CD4-positive, alpha-beta memory T cell (primary cell): Measurements from ENCODE around the gene EML2. TPM values are rescaled to one million over a fixed set of nuclear protein-coding genes. Genes with fewer than 3 reads are reported as not detected.
A peak's percentile ranks its signal among the peaks of the same experiment; 100 is the strongest.

Experiments used
- CTCF ChIA-PET: fragments of 350-600 bp; sonication (Branson Sonifier 250); formaldehyde crosslinking; loops from one replicate; lab custom pipeline; 2021; ENCODE audit warnings: inconsistent platforms; ENCODE audit not compliant: partially characterized antibody; lab: Charles Lee
- POLR2A ChIA-PET: fragments of 350-600 bp; sonication (Branson Sonifier 250); formaldehyde crosslinking; loops from one replicate; lab custom pipeline; 2021; ENCODE audit not compliant: partially characterized antibody; lab: Charles Lee
- DNase-seq, 5 donors: peaks; one replicate each; pipeline versions ENCODE4 v3.0.0 to v3.0.0-alpha.2; 2020 to 2022; ENCODE audit warnings: mixed read lengths in 1 of 5
- H3K27ac ChIP-seq: one replicate; pipeline ENCODE4 v1.7.0; 2013; ENCODE audit warnings: low read depth, low read length
- H3K27me3 ChIP-seq: 2 replicates; pipeline ENCODE4 v1.7.0; 2013; ENCODE audit warnings: mild to moderate bottlenecking, low read length, moderate library complexity; ENCODE audit not compliant: insufficient read depth
- H3K36me3 ChIP-seq: 2 replicates; pipeline ENCODE4 v1.7.0; 2013; ENCODE audit warnings: mild to moderate bottlenecking, low read length, moderate library complexity; ENCODE audit not compliant: insufficient read depth
- H3K4me1 ChIP-seq: 2 replicates; pipeline ENCODE4 v1.7.0; 2013; ENCODE audit warnings: mild to moderate bottlenecking, low read length, moderate library complexity; ENCODE audit not compliant: insufficient read depth
- H3K4me3 ChIP-seq, 2 donors: one replicate each; pipeline ENCODE4 v1.7.0; 2013; ENCODE audit warnings: low read length in 2 of 2, mild to moderate bottlenecking in 1 of 2
- H3K9me3 ChIP-seq, 2 donors: one replicate each; pipeline ENCODE4 v1.7.0; 2013; ENCODE audit warnings: low read length in 2 of 2, control low read depth in 1 of 2; ENCODE audit not compliant: control insufficient read depth in 1 of 2
- H3K27ac Mint-ChIP-seq, 7 donors: one replicate each; pipeline ENCODE4 v1.8.0; 2020 to 2021; ENCODE audit warnings: mixed read lengths in 7 of 7, mild to moderate bottlenecking in 6 of 7, inconsistent platforms in 3 of 7, moderate library complexity in 3 of 7
- H3K27me3 Mint-ChIP-seq, 2 donors: one replicate each; pipeline ENCODE4 v1.8.0; 2020 to 2021; ENCODE audit warnings: mixed read lengths in 2 of 2
- H3K36me3 Mint-ChIP-seq, 2 donors: one replicate each; pipeline ENCODE4 v1.8.0; 2020 to 2021; ENCODE audit warnings: mixed read lengths in 2 of 2, inconsistent platforms in 1 of 2, mild to moderate bottlenecking in 1 of 2
- H3K4me1 Mint-ChIP-seq, 4 donors: one replicate each; pipeline ENCODE4 v1.8.0; 2020 to 2021; ENCODE audit warnings: mixed read lengths in 4 of 4, mild to moderate bottlenecking in 1 of 4
- H3K4me3 Mint-ChIP-seq, 8 donors: one replicate each; pipeline ENCODE4 v1.8.0; 2020 to 2021; ENCODE audit warnings: mixed read lengths in 8 of 8, mild to moderate bottlenecking in 7 of 8, moderate library complexity in 6 of 8, inconsistent platforms in 3 of 8
- H3K9me3 Mint-ChIP-seq, 8 donors: one replicate each; pipeline ENCODE4 v1.8.0; 2020 to 2021; ENCODE audit warnings: mixed read lengths in 8 of 8, mild to moderate bottlenecking in 5 of 8, inconsistent platforms in 3 of 8, moderate library complexity in 1 of 8
- intact Hi-C: fragments of 100-400 bp; cut with micrococcal nuclease; formaldehyde crosslinking; loops from one replicate; pipeline ENCODE4 v1.15.1; 2023
- polyA plus RNA-seq, 2 donors: library from polyadenylated mRNA; unstranded; fragments of 300-500 nt; fragmentation: Illumina TruSeq; gene quantifications; one replicate each; pipeline ENCODE4 v1.2.3, GENCODE V29; 2021
- total RNA-seq, 2 experiments: library from RNA; stranded (reverse); gene quantifications; one replicate each; pipeline ENCODE4 v1.2.3, GENCODE V29; 2021

EML2 gene
- total and polyA plus RNA-seq, 4 experiments from 2014 or later: 11.0 to 78.0 (median 48.8) TPM

DNA sequence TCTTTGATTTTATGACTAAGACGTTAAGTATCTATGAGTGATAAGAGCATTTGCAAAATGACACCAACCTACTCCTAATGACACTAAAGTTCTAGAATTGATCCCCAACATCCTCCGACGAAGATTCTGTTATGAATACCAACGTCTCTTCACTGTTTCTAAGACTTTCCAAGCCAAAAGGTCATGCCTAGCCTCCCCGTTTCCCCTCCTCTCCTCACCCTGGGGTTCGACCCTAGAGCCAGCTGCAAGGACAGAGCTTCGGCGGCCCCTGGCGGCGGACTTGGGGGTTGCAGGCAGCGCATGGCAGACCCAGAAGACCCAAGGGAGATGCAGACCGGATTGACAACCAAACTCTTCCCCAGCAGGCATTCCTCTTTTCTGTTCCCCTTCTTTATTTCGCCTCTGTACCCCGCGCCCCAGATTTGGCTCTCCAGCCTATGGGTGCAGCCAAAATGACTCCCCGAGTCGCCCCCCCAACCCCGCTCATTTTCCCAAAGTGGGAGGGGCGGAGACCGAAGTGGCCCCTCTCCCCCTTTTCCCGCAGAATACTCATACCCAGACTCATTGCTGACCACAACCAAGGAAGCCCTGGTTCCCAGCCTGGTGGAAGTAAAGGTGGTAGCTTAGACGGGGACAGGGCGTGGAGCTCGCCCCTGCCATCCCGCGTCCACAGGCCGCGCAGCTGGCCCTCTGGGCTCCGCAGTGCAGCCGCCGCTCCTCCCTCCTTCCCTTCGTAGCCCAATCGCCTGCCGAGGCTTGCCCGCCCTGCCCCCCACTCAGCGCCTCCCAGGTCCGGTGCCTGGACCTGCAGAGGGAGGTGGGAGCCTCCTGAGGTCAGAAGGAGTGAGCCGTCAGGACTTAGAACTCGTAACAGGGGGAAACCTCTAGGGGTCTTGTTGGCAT lies 4.1 kb upstream of the EML2 start:
- Mint-ChIP-seq H3K4me1 (peaks cover 28 to 57% (median 41%) of the 10 kb centered on the region in 4 donors), H3K36me3 (peaks cover 0 to 6% of the 10 kb centered on the region in 2 donors), H3K27me3 (no peaks in the 10 kb centered on the region), H3K27ac (peak overlapping the region; percentile 91 to 98 (median 93)), H3K9me3 (no peaks in the 10 kb centered on the region), H3K4me3 (peak overlapping the region; percentile 77 to 92 (median 82))
- peaks cover 63% of the 10 kb centered on the region for H3K4me1 ChIP-seq
- ChIA-PET POLR2A (interaction anchor here (0.6 to 3.1 kb wide), 14 partner anchors 23 to 1340 kb away, joined by 3 to 29 read pairs (median 6); partner anchors contain the start of genes QPCTL, RTN2 and SNRPD2), CTCF (interaction anchor here (0.7 to 4.4 kb wide), 23 partner anchors 9 to 690 kb away, joined by 3 to 121 read pairs (median 5); partner anchors contain the start of genes QPCTL and SNRPD2)
- no peaks in the 10 kb centered on the region for H3K36me3 ChIP-seq
- H3K27me3 ChIP-seq: no peaks in the 10 kb centered on the region
- H3K9me3 ChIP-seq: no peaks in the 10 kb centered on the region
- H3K27ac ChIP-seq: peak overlapping the region; percentile 98
- DNase-seq: peak; percentile 87 to 92 (median 89)
- intact Hi-C loops: loop anchor here (1.0 to 2.0 kb wide), 7 partner anchors 26 to 216 kb away; partner anchors contain the start of genes GIPR, RTN2 and SIX5
- H3K4me3 ChIP-seq: no peak overlapping the region

DNA sequence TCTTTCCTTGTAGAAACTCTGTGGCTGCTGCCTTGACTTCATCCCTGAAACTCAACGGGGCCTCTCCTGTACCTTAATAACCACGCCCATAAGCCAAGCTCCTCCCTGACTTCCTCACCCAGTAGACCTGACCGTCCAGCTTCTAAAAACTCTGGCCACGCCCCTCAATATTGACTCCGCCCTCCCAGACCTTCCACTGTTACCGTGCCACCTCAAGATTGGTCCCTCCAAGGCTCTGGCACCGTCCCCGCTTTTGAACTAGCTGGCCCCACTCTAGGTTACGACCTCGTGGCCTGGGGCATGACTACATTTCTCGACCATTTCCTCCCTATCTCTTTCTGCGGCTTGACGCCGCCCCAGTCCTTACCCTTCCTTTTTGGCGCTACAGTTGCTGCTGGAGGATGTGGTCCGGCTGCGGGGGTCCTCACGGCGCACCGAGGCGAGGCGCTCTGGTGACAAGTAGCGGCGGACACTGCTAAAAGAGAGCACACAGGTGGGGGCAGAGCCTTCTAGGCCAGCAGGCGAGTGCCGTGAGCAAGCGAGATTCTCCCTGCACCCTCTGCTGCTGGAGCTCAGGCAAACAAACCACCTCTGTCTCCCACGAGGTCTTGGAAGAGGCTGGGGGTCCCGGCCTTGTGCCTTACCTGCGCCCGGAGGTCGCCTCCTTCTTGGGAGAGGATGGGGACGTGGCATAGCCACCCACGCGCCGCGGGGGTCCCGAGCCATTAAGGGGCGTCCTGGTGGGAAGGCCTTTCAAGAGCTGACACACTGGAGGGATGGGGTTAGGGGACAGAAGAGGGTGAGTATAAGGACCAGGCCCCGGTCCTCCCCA lies 2.3 kb upstream of the EML2 start:
- no peaks in the 10 kb centered on the region for H3K27me3 Mint-ChIP-seq
- Histone ChIP-seq H3K27ac (peak overlapping the region; percentile 98), H3K4me3 (peak overlapping the region; percentile 3 to 64), H3K27me3 (no peaks in the 10 kb centered on the region), H3K4me1 (peaks cover 66% of the 10 kb centered on the region), H3K36me3 (no peaks in the 10 kb centered on the region), H3K9me3 (no peaks in the 10 kb centered on the region)
- CTCF ChIA-PET: interaction anchor here (0.6 to 4.4 kb wide), 35 partner anchors 8 to 234 kb away, joined by 3 to 121 read pairs (median 5); partner anchors contain the start of genes ERCC1, OPA3, QPCTL and SNRPD2
- POLR2A ChIA-PET: interaction anchor here (0.6 to 3.1 kb wide), 36 partner anchors 10 to 262 kb away, joined by 3 to 29 read pairs (median 4); partner anchors contain the start of genes FOSB, GIPR, MYPOP and OPA3
- intact Hi-C loops: loop anchor here (1.0 to 2.0 kb wide), 8 partner anchors 27 to 215 kb away; partner anchors contain the start of genes GIPR, OPA3, QPCTL and RTN2
- H3K27ac Mint-ChIP-seq: peak overlapping the region; percentile 93 to 98 (median 97)
- peaks cover 0 to 6% of the 10 kb centered on the region in 2 donors for H3K36me3 Mint-ChIP-seq
- DNase-seq: peak; percentile 40 to 77 (median 44)
- peaks cover 28 to 60% (median 40%) of the 10 kb centered on the region in 4 donors for H3K4me1 Mint-ChIP-seq
- H3K4me3 Mint-ChIP-seq: peak overlapping the region; percentile 86 to 93 (median 91)
- H3K9me3 Mint-ChIP-seq: no peaks in the 10 kb centered on the region

DNA sequence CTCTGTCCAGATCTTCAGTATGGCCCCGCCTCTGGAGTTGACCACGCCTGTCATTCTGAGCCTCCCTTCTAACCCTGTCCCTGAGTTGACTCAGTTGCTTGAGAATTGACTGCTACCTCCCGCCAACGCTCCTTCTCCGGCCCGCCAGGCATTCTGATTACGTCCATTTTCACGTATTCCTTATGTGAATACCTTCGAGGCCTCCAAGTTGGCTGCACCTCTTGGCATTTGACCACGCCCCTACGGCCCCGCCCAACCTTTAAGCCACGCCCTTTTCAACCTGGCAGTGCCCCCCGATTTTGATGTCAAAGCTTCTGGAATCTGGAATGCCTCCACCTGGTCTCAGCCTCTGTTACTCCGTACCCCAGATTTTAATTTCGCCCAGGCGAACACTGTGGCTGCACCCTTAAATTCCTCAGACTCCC lies 1.7 kb upstream of the EML2 start:
- intact Hi-C loops: loop anchor here (1.0 kb wide), 1 partner anchor 57 kb away; the partner anchor contains the start of gene OPA3
- ChIA-PET CTCF (interaction anchor here (0.6 to 4.4 kb wide), 10 partner anchors 26 to 155 kb away, joined by 3 to 121 read pairs (median 10); partner anchors contain the start of genes OPA3, QPCTL and SNRPD2), POLR2A (interaction anchor here (1.3 to 3.1 kb wide), 11 partner anchors 11 to 262 kb away, joined by 3 to 29 read pairs (median 8); partner anchors contain the start of genes FOSB, MYPOP and OPA3)
- DNase-seq: peak in 1 of 5 donors; percentile 16
- Histone ChIP-seq H3K36me3 (no peaks in the 10 kb centered on the region), H3K27me3 (no peaks in the 10 kb centered on the region), H3K4me3 (peak overlapping the region in 1 of 2 donors; percentile 64), H3K27ac (peak overlapping the region; percentile 98), H3K4me1 (peaks cover 60% of the 10 kb centered on the region), H3K9me3 (no peaks in the 10 kb centered on the region)
- Mint-ChIP-seq H3K27me3 (no peaks in the 10 kb centered on the region), H3K27ac (peak overlapping the region; percentile 93 to 98 (median 97)), H3K9me3 (no peaks in the 10 kb centered on the region), H3K36me3 (peaks cover 0 to 6% of the 10 kb centered on the region in 2 donors), H3K4me3 (peak overlapping the region; percentile 86 to 93 (median 91)), H3K4me1 (peaks cover 23 to 53% (median 34%) of the 10 kb centered on the region in 4 donors)

DNA sequence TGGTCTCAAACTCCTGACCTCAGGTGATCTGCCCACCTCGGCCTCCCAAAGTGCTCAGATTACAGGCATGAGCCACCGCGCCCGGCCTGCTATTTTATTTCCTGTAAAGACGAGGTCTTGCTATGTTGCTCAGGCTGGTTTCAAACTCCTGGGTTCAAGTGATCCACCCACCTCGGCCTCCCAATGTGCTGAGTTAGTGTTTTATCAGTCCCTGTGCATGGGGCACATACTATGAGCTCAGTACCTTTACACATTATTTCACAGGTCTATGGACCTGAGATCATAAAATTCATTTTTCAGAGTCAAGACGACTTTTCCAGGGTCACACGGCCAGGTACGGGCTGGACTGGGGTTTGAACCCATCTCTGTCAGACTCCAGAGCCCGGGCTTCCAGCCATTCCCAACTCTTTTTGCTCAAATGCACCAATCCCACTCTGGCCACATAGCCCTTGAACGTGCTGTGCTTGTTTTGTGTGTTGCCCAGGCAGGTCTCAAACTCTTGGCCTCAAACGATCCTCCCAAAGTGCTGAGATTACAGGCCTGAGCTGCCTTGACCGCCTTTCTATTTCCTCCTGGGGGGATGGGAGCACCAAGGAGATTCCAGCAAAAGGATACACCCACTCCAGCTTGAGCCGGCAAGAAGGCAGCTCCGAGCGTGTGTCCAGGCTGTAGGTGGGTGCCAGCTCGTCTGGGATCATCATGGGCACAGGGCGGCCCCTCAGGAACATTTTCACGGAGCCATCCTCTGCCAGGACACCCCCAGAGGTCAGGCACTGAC lies 1.1 kb downstream of the EML2 start:
- Histone ChIP-seq H3K4me1 (peaks cover 43% of the 10 kb centered on the region), H3K27ac (peak overlapping the region; percentile 69), H3K27me3 (no peaks in the 10 kb centered on the region), H3K36me3 (no peaks in the 10 kb centered on the region), H3K4me3 (peak overlapping the region in 1 of 2 donors; percentile 93), H3K9me3 (no peaks in the 10 kb centered on the region)
- CTCF ChIA-PET: interaction anchor here (0.7 to 2.2 kb wide), 9 partner anchors 10 to 152 kb away, joined by 3 to 10 read pairs (median 4); no protein-coding TSS in a partner anchor
- no peaks in the 10 kb centered on the region for H3K9me3 Mint-ChIP-seq
- peaks cover 20 to 42% (median 27%) of the 10 kb centered on the region in 4 donors for H3K4me1 Mint-ChIP-seq
- no peaks in the 10 kb centered on the region for H3K27me3 Mint-ChIP-seq
- H3K4me3 Mint-ChIP-seq: peak overlapping the region; percentile 43 to 98 (median 94)
- H3K36me3 Mint-ChIP-seq: peaks cover 0 to 10% of the 10 kb centered on the region in 2 donors
- intact Hi-C loops: no loop called here
- POLR2A ChIA-PET: interaction anchor here (1.3 kb wide), 1 partner anchor 17 kb away, joined by 3 read pairs; no protein-coding TSS in a partner anchor
- H3K27ac Mint-ChIP-seq: peak overlapping the region in 1 of 7 donors; percentile 24
- DNase-seq: no peak

DNA sequence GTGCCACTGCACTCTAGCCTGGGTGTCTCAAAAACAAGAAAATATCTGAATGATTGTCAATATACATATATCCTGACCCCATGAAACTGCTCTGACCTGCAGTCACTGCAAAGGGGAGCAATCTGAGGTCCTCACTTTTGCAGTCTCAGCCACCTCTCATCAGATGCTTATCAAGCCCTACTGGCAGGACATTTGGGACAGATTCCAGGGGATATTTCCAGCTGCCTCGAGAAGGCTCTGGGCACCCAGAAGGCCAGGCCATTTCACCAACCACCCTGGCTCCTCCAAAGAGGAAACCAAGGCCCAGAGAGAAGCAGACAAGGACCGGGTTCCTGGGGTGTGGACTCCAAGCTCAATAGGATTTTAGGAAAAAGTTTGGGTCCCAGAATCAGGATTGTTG lies 2.3 kb downstream of the EML2 start:
- H3K4me3 ChIP-seq: no peak overlapping the region
- no peaks in the 10 kb centered on the region for H3K9me3 Mint-ChIP-seq
- H3K27ac ChIP-seq: no peak overlapping the region
- no peaks in the 10 kb centered on the region for H3K9me3 ChIP-seq
- intact Hi-C loops: no loop called here
- no peak overlapping the region for H3K27ac Mint-ChIP-seq
- H3K36me3 ChIP-seq: no peaks in the 10 kb centered on the region
- H3K27me3 Mint-ChIP-seq: no peaks in the 10 kb centered on the region
- ChIA-PET CTCF (interaction anchor here (0.7 to 1.9 kb wide), 4 partner anchors 9 to 1755 kb away, joined by 3 to 10 read pairs (median 3); no protein-coding TSS in a partner anchor), POLR2A (interaction anchor here (0.6 to 0.7 kb wide), 2 partner anchors 14 to 30 kb away, joined by 3 to 5 read pairs; no protein-coding TSS in a partner anchor)
- no peak overlapping the region for H3K4me3 Mint-ChIP-seq
- H3K36me3 Mint-ChIP-seq: peaks cover 0 to 12% of the 10 kb centered on the region in 2 donors
- DNase-seq: no peak
- no peaks in the 10 kb centered on the region for H3K27me3 ChIP-seq
- H3K4me1 ChIP-seq: peaks cover 36% of the 10 kb centered on the region
- H3K4me1 Mint-ChIP-seq: peaks cover 16 to 34% (median 20%) of the 10 kb centered on the region in 4 donors

DNA sequence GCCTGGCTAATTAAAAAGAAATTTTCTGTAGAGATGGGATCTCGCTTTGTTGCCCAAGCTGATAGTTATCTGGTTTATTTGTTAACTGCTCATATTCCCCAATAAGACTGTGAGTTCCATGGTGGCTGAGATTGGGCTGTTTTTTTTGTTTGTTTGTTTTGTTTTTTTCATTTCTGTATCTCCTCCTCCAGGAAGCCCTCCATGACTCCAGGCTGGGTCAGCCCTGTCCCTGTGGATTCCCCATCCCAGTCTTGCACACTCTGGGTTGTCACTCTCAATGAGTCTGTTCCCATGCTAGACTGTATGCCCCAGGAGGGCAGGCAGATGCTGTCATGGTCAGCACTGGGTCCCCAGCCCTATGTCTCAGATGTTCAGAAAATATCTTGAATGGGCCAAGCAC lies 2.9 kb downstream of the EML2 start:
- Histone ChIP-seq H3K4me1 (peaks cover 30% of the 10 kb centered on the region), H3K9me3 (no peaks in the 10 kb centered on the region), H3K27ac (no peak overlapping the region), H3K4me3 (no peak overlapping the region), H3K27me3 (no peaks in the 10 kb centered on the region), H3K36me3 (no peaks in the 10 kb centered on the region)
- CTCF ChIA-PET: no interaction called here
- intact Hi-C loops: no loop called here
- Mint-ChIP-seq H3K4me3 (no peak overlapping the region), H3K27ac (peak overlapping the region in 1 of 7 donors; percentile 63), H3K4me1 (peaks cover 12 to 28% (median 15%) of the 10 kb centered on the region in 4 donors), H3K36me3 (peaks cover 0 to 12% of the 10 kb centered on the region in 2 donors), H3K27me3 (no peaks in the 10 kb centered on the region), H3K9me3 (no peaks in the 10 kb centered on the region)
- no peak for DNase-seq
- POLR2A ChIA-PET: no interaction called here
